NK-92 treated with Interleukin-12 subunit alpha and Interleukin-12 subunit beta, amount 100 ng/mL, for 24 hours (cell line): Measurements from ENCODE around the gene NXPH3.

Experiments used
- DNase-seq: peaks from one replicate; lab custom pipeline; 2025; lab: John Stamatoyannopoulos, UW

NXPH3 gene

GRCh38 chr17:49629447-49629846, 53.8 kb downstream of the NXPH3 start:
- no peak for DNase-seq

DNA sequence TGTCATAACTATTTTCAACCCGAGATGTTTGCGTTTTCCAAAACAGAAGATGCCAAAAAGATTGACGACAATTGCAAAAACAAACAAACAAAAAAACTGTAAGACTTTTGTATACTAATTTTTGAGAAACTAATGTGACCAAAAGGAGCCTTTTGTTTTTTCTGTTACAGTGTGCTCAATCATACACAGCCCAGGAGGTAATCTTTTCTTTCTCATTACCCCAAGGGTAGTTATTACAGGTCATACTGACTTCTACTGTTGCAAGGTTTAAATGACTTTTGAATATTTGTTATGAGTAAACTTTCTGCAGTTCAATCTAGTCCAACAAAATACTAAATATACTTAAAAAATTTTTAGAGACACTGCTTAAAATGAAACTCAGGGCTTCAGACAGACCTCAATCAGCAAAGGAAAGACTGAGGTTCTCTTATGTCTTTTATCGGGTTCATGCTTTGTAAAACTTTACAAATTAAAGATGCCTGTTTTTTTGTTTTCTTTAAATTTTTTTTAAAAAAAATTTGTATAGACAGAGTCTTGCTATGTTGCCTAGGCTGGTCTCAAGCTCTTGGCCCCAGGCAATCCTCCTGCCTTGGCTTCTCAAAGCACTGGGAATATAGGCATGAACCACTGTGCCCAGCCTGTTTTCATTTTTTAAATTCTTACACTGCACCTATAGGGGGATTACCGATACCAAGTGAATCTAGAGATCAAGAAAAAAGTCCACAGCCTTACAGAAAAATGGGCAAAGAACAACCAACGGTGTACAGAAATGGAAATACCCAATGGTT, 54.6 kb downstream of the NXPH3 start:
- no peak for DNase-seq

DNA sequence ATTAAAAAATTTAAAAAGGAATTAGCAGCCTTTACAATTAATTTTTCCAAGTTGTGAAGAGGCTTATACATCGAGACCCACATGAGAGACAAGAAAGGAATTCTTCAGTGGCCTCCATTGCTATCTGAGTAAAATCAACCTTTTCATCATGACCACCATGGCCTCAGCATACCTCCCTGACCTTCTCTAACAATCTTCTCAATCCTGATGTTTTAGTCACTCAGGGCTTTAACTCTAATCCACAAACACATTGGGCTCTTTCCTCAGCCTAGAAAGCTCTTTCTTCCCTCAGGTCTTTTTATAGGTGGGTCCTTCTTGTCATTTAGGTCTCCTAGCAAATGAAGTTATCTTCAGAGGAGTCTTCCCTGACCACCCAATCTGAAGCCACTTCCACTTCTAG, 55.8 kb downstream of the NXPH3 start:
- no peak for DNase-seq
